ENCODE results near the gene TSPAN16. TPM values are rescaled to one million over a fixed set of nuclear protein-coding genes. Genes with fewer than 3 reads are reported as not detected.
"Not testable (repeated sequence)": the region's sequence is repeated elsewhere in the genome, so short reads cannot be mapped to it uniquely, and the experiment has no call there.

Gene TSPAN16
- total RNA-seq, 1 experiment from 2014 or later, result not detected

- DNase-seq (ENCODE audit: low read depth), result no peak
Observed at GRCh38 chr19:11306337-11306736, 10.4 kb downstream of the TSPAN16 start.

GRCh38 chr19:11320278-11320995 lies 24.5 kb downstream of the TSPAN16 start:
- DNase-seq (ENCODE audit: low read depth), result not testable (repeated sequence)

- no peak for DNase-seq (ENCODE audit: low read depth)
Observed at GRCh38 chr19:11321191-11322126, 25.5 kb downstream of the TSPAN16 start.

- no peak for DNase-seq (ENCODE audit: low read depth)
Observed at GRCh38 chr19:11322269-11323024, 26.5 kb downstream of the TSPAN16 start.

- no peak for DNase-seq (ENCODE audit: low read depth)
Observed at GRCh38 chr19:11323601-11324078, 27.7 kb downstream of the TSPAN16 start.

GRCh38 chr19:11324079-11324661 lies 28.2 kb downstream of the TSPAN16 start:
- DNase-seq (ENCODE audit: low read depth), result peak; percentile 97

GRCh38 chr19:11324748-11325389 lies 28.9 kb downstream of the TSPAN16 start:
- no peak for DNase-seq (ENCODE audit: low read depth)

- DNase-seq (ENCODE audit: low read depth), result no peak
Observed at GRCh38 chr19:11325544-11325943, 29.6 kb downstream of the TSPAN16 start.

GRCh38 chr19:11330127-11330526 lies 34.2 kb downstream of the TSPAN16 start:
- no peak for DNase-seq (ENCODE audit: low read depth)

GRCh38 chr19:11331502-11331901 lies 35.5 kb downstream of the TSPAN16 start:
- no peak for DNase-seq (ENCODE audit: low read depth)

- DNase-seq (ENCODE audit: low read depth), result no peak
Observed at GRCh38 chr19:11332822-11333221, 36.9 kb downstream of the TSPAN16 start.

- peak; percentile 39 for DNase-seq (ENCODE audit: low read depth)
Observed at GRCh38 chr19:11333838-11334237, 37.9 kb downstream of the TSPAN16 start.

GRCh38 chr19:11335449-11336146 lies 39.6 kb downstream of the TSPAN16 start:
- DNase-seq (ENCODE audit: low read depth), result no peak

- DNase-seq (ENCODE audit: low read depth), result no peak
Observed at GRCh38 chr19:11337080-11337479, 41.1 kb downstream of the TSPAN16 start.

- DNase-seq (ENCODE audit: low read depth), result no peak
Observed at GRCh38 chr19:11338121-11338520, 42.2 kb downstream of the TSPAN16 start.

GRCh38 chr19:11338569-11339253 lies 42.8 kb downstream of the TSPAN16 start:
- no peak for DNase-seq (ENCODE audit: low read depth)

- DNase-seq (ENCODE audit: low read depth), result peak; percentile 86
Observed at GRCh38 chr19:11339254-11340098, 43.5 kb downstream of the TSPAN16 start, which contains the start of gene RAB3D. RAB3D (minus strand) TSS chr19:11339657; CDS start chr19:11337399, 2,258 bp downstream.

GRCh38 chr19:11340099-11340467 lies 44.1 kb downstream of the TSPAN16 start:
- not testable (repeated sequence) for DNase-seq (ENCODE audit: low read depth)

- DNase-seq (ENCODE audit: low read depth), result no peak
Observed at GRCh38 chr19:11342429-11342828, 46.5 kb downstream of the TSPAN16 start.
